Activated CD4-positive, alpha-beta T cell treated with anti-CD3 and anti-CD28 coated beads, Interleukin-10, Interleukin-2, amounts not matched to agents 100 ng/mL and 50 ng/mL, durations not matched to agents 16 hours and 8 hours (primary cell): ENCODE measurements around the gene TXNDC5.
"Not testable (repeated sequence)": the region's sequence is repeated elsewhere in the genome, so short reads cannot be mapped to it uniquely, and the experiment has no call there.

Experiments used
- DNase-seq: peaks from one replicate; pipeline ENCODE4 v3.0.0-alpha.2; 2020

TXNDC5 gene

GRCh38 chr6:7894262-7895124 lies 16.1 kb downstream of the TXNDC5 start:
- no peak for DNase-seq

GRCh38 chr6:7893342-7893741 lies 17.2 kb downstream of the TXNDC5 start:
- no peak for DNase-seq

- not testable (repeated sequence) for DNase-seq
Observed at GRCh38 chr6:7892367-7892766, 18.2 kb downstream of the TXNDC5 start.

GRCh38 chr6:7891078-7891872 lies 19.3 kb downstream of the TXNDC5 start:
- no peak for DNase-seq

GRCh38 chr6:7888587-7889357 lies 21.8 kb downstream of the TXNDC5 start:
- DNase-seq, result no peak

GRCh38 chr6:7887278-7887991 lies 23.2 kb downstream of the TXNDC5 start:
- DNase-seq, result no peak

- no peak for DNase-seq
Observed at GRCh38 chr6:7886132-7886531, 24.5 kb downstream of the TXNDC5 start.

GRCh38 chr6:7883381-7883780 lies 27.2 kb downstream of the TXNDC5 start:
- no peak for DNase-seq

GRCh38 chr6:7882505-7883257 lies 27.9 kb downstream of the TXNDC5 start:
- DNase-seq, result no peak

GRCh38 chr6:7881765-7882500 lies 28.7 kb downstream of the TXNDC5 start:
- DNase-seq, result no peak

GRCh38 chr6:7880718-7881107 lies 29.9 kb downstream of the TXNDC5 start:
- DNase-seq, result no peak

- no peak for DNase-seq
Observed at GRCh38 chr6:7879980-7880717, 30.4 kb downstream of the TXNDC5 start.

GRCh38 chr6:7879579-7879978 lies 31.0 kb downstream of the TXNDC5 start:
- no peak for DNase-seq

- DNase-seq, result no peak
Observed at GRCh38 chr6:7879043-7879442, 31.5 kb downstream of the TXNDC5 start.

GRCh38 chr6:7878401-7878964 lies 32.1 kb downstream of the TXNDC5 start:
- DNase-seq, result no peak

GRCh38 chr6:7868926-7869325 lies 41.7 kb downstream of the TXNDC5 start:
- DNase-seq, result no peak

- DNase-seq, result no peak
Observed at GRCh38 chr6:7866526-7866925, 44.1 kb downstream of the TXNDC5 start.

- DNase-seq, result no peak
Observed at GRCh38 chr6:7865781-7866180, 44.8 kb downstream of the TXNDC5 start.

- DNase-seq, result no peak
Observed at GRCh38 chr6:7859591-7859990, 51.0 kb downstream of the TXNDC5 start.

GRCh38 chr6:7851780-7852179 lies 58.8 kb downstream of the TXNDC5 start:
- no peak for DNase-seq
